DOHH2 (cell line): ENCODE results near the gene INTS12.

ENCODE experiments used
- EZH2phosphoT487 ChIP-seq: fragments of 200-600 bp; sonication (generic); IDR thresholded peaks from 2 replicates; pipeline ENCODE4 v1.6.1; 2017; ENCODE audit warnings: borderline replicate concordance, mild to moderate bottlenecking, antibody characterized with exemption, low read length, moderate library complexity, mixed read lengths
- TF ChIP-seq, protein P1 (sequence below): fragments of 200-600 bp; sonication (generic); IDR thresholded peaks from one replicate; pipeline ENCODE4 v1.5.1; 2014; ENCODE audit warnings: antibody characterized with exemption, mild to moderate bottlenecking, low read depth, low read length; ENCODE audit not compliant: poor library complexity, severe bottlenecking

GRCh38 chr4:105659190-105659589, 49.3 kb downstream of the INTS12 start:
- TF ChIP-seq, protein P1, sequence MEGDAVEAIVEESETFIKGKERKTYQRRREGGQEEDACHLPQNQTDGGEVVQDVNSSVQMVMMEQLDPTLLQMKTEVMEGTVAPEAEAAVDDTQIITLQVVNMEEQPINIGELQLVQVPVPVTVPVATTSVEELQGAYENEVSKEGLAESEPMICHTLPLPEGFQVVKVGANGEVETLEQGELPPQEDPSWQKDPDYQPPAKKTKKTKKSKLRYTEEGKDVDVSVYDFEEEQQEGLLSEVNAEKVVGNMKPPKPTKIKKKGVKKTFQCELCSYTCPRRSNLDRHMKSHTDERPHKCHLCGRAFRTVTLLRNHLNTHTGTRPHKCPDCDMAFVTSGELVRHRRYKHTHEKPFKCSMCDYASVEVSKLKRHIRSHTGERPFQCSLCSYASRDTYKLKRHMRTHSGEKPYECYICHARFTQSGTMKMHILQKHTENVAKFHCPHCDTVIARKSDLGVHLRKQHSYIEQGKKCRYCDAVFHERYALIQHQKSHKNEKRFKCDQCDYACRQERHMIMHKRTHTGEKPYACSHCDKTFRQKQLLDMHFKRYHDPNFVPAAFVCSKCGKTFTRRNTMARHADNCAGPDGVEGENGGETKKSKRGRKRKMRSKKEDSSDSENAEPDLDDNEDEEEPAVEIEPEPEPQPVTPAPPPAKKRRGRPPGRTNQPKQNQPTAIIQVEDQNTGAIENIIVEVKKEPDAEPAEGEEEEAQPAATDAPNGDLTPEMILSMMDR = no peak
- no peak for TF ChIP-seq EZH2phosphoT487
